HG03457 (cell line): ENCODE results near the gene PPP1R2.
"Not testable (repeated sequence)": the region's sequence is repeated elsewhere in the genome, so short reads cannot be mapped to it uniquely, and the experiment has no call there.

Source experiments
- ATAC-seq: cut with Tn5 transposase; IDR thresholded peaks from one replicate; pipeline ENCODE4 v1.9.1; 2021; ENCODE audit warnings: moderate number of reproducible peaks; ENCODE audit not compliant: unreplicated experiment

The PPP1R2 gene

DNA sequence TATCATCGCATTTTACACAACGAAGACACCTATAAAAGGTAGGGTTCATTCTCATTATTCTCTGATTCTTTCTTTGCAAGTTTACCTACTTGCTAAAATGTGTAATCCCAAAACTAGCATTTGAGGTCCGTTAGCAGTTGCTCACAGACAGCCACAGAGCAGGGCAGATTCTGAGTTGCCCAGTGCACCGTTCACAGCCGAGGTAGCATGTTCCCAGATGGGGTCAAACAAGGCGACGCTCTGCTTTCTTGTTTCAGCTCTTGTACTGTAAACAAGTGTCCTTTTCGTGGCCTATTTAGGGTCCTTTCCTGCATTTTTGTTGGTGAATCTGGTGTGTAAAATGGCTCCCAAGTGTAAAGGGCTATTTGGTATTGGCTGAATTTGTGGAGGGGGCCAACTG lies 3.1 kb downstream of the PPP1R2 start:
- no peak for ATAC-seq

DNA sequence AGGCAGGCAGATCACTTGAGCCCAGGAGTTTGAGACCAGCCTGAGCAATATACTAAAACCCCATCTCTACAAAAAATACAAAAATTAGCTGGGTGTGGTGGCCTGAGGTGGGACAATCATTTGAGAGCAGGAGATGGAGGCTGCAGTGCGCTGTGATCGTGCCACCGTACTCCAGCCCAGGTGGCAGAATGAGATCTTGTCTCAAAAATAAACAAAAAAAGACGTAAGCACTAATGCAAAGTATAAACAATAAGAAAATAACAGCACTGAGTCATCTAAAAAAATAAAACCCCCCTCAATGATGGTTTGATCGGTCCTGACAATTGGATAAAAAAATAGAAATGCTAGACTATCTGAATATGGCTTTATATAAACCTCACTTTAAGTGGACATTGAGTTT lies 3.6 kb downstream of the PPP1R2 start:
- no peak for ATAC-seq

DNA sequence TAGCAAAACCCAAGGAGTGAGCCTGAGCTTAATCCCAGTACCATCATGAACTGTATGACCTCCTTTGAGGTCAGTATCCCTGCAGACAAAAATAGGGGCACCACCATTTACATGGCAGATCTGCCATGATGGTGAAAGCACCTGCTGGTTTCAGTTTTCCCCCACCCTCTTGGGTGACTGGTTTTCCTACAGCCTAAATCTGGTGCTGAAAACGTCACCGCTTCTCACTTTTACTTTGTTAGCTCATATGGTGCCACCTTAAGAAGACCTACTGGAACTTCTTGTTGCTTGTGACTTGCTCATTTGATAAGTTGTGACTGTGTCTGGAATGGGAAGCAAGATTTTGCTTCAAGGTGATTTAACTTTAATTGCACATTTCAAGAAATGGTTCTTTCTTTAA lies 5.1 kb downstream of the PPP1R2 start:
- ATAC-seq, result peak; percentile 55

DNA sequence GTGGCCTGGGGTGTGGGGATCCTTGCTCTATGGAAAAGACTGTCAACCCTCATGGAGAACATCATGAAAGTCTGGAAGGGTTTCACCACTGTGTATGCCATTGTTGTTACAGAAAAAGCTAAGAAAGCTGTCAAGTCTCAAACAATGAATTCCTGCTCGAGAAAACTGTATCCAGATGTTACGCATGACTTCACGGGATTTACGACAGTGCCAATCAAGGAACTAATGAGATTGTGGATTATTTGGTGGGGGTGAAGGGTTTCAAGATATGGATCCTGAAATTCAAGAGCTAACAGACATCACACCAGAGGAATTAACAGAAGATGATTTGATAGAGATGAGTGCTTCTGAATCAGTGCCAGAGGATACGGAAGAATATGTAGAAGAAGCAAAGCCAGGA lies 7.8 kb downstream of the PPP1R2 start:
- no peak for ATAC-seq

DNA sequence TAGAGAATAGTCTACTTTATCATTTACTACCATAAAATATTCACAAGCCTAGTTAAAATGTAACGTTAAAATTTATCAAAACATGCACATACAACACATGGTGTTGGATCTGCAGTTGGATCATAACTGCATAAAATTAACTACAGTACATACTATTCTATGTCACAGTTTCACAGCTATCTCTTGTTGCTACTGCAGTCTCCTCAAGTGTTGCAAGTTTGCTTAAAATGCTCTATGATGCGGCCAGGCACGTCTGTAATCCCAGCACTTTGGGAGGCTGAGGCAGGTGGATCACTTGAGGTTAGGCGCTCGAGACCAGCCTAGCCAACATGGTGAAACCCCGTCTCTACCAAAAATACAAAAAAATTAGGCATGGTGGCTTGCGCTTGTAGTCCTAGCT lies 10.3 kb downstream of the PPP1R2 start:
- ATAC-seq, result no peak

DNA sequence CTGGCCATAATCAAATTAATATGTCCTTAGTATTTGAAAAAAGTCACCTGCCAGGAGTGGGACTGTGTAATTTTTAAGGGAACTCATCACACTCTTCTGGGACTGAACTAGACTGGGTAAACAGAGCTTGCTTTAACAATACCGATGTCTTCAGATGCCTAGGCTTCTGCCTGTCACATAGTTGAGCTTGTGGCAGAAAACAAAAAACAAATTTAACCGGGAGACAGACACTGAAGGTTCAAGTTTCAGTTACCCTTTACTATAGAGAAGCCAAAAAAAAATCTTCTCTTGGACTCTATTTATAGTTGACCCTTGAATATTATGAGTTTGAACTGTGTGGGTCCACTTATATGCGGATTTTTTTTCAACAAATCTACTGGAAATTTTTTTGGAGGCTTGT lies 10.8 kb downstream of the PPP1R2 start:
- no peak for ATAC-seq

DNA sequence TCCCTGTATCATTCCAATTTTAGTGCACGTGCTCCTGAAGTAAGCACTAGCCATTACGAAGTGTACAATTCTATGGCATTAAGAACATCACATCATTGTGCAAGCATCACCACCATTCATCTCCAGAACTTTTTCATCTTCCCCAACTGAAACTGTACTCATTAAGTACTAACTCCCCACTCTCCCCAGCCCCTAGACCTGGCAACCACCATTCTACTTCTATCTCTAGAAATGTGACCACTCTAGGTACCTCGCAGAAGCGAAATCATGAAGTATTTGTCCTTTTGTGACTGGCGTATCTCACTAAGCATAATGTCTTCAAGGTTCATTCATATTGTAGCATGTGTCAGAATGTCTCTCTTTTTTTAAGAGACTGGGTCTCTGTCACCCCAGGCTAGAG lies 11.4 kb downstream of the PPP1R2 start:
- ATAC-seq, result no peak

DNA sequence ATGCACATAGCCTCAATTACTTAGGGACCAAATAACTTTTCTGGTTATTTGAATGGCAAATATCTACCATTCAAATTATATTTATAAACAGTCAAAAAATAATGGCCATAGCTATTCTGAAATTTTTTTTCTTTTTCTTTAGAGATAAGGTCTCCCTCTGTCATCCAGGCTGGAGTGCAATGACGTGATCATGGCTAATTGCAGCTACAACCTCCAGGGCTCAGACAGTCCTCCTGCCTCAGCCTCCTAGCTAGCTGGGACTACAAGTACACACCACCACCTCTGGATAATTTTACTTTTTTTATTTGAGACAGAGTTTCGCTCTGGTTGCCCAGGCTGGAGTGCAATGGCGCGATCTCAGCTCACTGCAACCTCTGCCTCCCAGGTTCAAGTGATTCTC lies 16.6 kb downstream of the PPP1R2 start:
- ATAC-seq, result no peak

DNA sequence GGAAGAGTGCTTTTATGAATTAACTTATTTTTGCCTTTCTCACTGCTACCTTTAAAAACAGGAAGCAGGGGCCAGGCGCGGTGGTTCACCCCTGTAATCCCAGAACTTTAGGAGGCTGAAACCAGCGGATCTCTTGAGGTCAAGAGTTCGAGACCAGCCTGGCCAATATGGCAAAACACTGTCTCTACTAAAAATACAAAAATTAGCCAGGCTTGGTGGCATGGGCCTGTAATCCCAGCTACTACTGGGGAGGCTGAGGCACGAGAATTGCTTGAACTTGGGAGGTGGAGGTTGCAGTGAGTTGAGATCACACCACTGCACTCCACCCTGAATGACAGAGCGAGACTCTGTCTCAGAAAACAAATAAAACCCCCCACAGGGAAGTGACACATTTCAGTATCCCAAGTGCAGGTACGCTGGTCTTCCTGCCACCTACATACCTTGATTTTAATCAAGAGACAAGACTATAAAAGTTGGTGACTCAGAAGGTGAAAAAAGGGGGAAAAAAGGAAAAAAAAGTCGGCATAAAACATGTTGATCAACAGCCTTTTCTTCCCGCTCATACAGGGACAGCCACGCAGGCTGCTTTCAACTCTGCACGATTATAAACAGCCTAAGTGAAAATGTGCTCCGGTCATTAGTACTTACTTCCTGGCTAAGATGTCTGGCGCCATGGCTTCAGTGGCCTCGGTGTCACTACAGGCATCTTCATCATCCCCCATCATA lies 18.8 kb downstream of the PPP1R2 start:
- ATAC-seq, result no peak

DNA sequence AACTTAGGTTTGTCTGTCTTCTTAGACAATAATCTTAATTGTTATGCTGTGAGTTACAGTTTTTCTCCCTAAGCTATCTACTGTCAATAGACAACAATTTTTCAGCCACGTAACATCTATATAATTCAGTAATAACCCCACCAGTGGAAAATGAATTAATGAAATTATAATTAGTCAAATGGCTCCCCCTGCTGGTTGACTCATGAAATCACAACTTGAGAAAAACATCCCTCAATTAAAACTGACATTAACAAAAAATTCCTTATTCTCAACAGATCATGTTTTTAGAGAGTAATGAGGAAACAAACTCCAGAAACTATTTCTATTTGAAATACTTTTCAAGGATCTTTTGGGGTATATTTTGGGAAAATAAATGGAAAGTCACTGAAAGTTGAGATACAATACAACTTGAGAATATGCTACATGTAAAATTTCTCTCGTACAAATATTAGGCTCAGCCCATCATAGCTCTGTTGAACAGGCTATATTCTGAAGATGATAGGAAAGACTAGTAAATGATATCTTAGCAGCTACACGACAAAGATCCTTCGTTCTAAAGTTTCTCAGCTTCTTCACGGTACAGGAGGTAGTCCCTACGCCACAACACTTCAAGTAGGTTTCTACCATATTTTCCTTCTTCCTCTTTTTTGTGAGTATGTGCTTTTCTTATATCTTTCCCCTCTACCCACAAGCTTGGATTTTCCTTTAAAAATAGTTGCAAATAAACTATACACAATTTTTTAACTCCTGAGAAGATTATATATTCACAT lies 20.7 kb downstream of the PPP1R2 start:
- no peak for ATAC-seq

DNA sequence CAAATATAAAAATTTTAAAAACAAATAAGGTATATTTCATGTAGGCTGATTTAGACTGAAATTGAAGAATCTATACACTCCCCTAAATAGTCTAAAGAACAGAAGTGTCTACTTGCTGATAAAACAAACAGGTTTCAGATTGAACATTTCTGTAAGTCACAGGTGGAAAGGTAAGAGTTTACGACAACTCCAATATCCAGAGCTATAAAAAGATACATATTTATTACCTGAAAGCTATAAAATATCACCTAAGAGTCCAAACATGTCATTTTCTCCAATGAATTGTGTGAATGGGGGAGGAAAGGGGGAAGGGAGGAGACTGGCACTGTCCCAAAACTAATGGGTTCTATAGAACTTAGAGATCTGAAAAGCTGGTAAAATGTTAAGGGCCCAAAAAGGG lies 26.1 kb downstream of the PPP1R2 start:
- ATAC-seq, result no peak

DNA sequence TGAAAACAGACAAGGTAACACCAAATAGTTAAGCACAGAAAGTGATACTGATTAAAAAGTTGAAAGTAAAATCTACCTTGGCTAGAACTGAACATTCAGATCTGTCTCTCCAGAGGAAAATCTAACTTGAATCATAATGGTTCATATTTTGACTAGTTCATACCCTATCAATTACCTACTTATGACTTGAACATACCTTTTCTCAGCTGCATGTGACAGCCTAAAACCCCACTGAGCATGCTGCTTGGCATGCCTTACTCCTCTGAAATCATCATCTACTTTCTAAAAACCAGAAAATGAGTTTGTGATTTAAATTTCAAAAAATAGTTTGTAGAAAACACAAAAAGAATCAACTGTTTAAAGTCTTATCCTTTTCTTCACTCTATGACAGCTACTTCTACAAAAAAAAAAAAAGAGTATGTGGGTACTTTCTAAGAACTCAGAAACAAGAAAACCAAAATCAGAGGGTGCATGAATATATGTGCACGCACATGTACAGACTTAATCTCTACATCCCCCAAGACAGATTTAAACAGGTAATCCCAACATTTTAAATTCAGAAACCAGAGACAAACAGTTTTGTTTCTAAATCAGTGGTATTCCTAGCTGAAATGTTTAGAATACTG lies 28.4 kb downstream of the PPP1R2 start:
- not testable (repeated sequence) for ATAC-seq

DNA sequence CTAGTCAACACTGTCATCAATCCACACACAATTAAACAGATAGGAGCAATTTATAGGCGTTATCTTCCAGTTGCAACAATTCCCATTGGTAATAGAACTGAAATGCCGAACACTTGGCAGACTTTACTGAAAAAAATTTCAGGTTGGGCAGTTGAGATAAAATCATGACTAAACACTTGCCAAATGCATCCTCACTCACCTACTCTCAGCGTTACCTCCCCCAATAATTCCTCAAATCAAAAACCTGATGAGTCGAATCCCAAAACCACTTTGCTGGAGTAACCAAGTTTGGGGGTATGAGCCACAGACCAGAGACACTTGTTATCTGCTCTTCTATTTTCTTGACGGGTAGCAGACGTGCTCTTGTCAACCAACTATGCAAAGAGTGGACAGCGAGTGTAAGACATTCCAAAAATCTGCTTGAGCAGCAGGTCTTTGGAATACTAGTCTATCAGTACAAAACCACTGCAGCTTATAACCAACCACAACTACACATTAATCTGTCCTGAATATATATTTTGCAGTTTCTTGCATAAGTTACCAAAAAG lies 30.3 kb downstream of the PPP1R2 start:
- ATAC-seq, result no peak

DNA sequence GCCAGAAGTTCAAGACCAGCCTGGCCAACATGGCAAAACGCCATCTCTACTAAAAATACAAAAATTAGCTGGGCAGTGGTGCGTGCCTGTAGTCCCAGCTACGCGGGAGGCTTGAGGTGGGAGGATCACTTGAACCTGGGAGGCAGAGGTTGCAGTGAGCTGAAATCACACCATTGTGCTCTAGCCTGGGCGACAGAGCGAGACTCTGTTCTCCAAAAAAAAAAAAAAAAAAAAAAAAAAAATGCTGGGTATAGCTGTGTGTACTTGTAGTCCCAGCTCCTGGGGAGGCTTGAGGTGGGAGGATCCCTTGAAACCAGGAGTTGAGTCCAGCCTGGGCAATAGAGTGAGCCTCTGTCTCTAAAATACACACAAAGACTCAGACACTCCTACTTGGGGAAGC lies 32.0 kb downstream of the PPP1R2 start:
- ATAC-seq, result no peak

DNA sequence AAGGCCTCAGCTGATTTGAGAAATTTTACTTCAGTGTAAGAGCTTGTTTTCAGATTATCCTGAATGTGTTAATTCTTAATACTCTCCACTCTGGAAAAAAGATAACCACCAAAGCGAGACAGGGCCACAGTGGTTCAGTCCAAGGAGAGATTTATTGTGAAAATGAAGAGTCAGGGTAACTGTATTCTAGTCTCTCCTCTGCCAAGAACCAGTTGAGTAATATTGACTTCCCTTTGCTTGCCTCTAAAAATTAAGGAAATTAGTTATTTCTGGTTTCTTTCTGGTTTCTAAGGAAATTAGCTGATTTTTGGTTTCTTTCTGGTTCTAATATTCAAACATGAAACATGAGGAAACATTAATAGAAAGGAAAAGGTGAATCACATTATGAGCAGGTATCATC lies 34.9 kb downstream of the PPP1R2 start:
- no peak for ATAC-seq

DNA sequence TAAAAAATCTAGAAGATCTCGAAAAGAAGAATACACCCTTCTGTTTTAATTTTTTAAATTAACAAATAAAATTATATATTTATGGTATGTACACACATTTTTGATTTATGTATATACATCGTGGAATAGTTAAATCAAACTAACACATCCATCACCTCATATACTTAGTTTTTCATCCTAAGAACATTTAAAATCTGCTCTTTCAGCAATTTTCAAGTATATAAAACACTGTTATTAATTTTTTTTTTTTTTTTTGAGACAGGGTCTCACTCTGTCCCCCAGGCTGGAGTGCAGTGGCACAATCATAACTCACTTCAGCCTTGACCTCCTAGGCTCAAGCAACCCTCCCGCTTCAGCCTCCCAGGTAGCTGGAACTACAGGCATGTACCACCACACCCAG lies 67.5 kb downstream of the PPP1R2 start:
- ATAC-seq, result no peak

DNA sequence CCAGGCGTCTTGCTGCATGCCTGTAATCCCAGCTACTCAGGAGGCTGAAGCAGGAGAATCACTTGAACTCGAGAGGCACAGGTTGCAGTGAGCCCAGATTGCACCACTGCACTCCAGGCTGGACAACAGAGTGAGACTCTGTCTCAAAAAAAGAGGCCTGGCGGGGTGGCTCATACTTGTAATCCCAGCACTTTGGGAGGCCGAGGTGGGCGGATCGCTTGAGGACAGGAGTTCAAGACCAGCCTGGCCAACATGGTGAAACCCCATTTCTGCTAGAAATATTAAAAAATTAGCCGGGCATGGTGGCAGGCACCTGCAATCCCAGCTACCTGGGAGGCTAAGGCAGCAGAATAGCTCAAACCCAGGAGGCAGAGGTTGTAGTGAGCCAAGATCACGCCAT lies 68.0 kb downstream of the PPP1R2 start:
- not testable (repeated sequence) for ATAC-seq

DNA sequence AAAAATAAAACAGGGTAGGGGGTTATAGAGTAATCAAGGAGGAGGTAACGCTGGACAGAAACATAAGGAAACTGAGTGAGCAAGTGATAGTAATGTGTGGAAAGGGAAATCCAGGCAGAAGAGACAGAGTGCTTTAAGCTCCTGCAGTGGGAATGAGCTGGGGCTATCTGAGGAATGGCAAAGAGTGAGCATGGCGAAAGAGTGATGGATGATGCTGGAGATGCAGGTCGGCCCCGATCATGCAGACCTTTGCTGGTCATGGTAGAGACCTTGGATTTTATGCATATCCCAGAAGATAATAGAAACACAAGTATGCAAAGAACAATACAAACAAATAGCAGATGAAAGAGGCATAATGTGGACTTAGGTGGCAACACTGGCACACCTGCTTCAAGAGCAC lies 74.3 kb downstream of the PPP1R2 start:
- ATAC-seq, result no peak

DNA sequence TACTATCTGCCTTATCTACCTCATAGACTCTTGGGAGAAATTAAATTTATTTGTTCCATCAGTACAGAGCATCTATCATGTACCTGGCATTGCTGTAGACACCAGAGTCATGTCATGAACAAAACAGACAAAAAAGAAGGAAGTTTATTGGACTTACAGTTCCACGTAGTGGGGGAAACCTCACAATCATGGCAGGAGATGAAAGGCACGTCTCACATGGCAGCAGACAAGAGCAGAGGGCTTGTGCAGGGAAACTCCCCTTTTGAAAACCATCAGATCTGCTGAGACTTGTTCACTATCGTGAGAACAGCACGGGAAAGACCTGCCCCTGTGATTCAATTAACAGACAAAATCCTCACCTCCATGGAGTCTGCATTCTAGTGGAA lies 74.7 kb downstream of the PPP1R2 start:
- ATAC-seq, result no peak

DNA sequence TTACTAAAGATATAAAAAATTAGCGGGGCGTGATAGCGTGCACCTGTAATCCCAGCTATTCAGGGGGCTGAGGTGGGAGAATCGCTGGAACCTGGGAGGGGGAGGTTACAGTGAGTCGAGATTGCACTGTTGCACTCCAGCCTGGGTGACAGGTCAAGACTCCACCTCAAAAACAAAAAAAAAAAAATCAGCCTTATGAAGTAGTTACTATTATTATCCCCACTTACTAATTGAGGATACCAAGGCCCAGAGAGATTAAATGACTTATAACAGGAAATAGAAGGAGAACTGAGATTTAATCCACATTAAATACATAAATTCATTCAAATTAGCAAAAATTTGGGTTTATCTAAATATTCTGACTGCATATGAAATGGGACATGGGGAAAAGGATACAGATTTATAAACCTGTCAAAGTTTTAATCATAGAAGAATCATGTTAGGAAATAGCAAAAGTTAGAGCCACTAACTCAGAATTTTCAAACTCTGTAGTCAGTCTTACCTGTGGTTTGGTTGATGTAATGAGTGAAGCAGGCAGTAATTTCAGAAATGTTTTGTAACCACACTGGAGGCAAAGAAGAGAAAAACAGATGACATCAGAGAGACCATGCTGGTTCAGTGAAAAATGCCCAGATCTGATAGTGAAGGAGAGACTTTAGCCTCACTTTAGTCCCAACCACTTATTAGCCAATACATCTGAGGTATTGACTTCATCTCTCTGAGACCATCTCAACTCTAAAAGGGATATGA lies 75.3 kb downstream of the PPP1R2 start:
- ATAC-seq, result no peak

DNA sequence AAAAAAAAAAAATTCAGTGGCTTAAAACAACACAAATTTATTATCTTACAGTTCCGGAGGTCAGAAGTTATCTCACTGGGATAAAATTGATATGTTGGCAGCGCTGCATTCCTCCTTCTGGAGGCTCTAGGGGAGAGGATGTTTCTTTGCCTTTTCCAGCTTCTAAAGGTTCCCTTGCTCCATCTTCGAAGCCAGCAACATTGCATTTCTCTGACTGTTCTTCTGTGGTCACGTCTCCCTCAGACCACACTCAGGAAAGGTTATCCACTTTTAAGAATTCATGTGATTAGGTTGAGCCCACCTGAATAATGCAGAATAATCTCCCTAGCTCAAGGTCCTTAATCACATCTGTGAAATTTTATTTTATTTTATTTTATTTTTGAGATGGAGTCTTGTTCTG lies 76.9 kb downstream of the PPP1R2 start:
- ATAC-seq, result no peak
